DMS153 treated with DMSO at 0.1 percent for 48 hours (cell line): ENCODE results near the gene MIOS.
"Not testable (repeated sequence)": the region's sequence is repeated elsewhere in the genome, so short reads cannot be mapped to it uniquely, and the experiment has no call there.

Experiments
- DNase-seq: peaks from one replicate; lab custom pipeline; 2025; ENCODE audit not compliant: unreplicated experiment; lab: John Stamatoyannopoulos, UW

The MIOS gene

DNA sequence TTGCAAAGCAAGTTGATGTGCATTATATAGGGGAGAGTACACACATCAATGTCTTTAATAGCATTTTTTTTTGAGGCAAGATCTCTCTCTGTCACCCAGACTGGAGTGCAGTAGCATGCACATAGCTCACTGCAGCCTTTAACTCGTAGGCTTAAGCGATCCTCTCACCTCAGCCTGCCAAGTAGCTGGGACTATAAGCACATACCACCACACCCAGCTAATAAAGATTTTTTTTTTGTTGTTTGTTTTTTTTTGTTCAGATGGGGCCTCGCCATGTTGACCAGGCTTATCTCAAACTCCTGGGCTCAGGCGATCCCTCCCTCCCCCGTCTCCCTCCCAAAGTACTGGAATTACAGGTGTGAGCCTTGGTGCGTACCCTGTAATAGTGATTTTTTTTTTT, 75.4 kb downstream of the MIOS start:
- DNase-seq, result no peak

DNA sequence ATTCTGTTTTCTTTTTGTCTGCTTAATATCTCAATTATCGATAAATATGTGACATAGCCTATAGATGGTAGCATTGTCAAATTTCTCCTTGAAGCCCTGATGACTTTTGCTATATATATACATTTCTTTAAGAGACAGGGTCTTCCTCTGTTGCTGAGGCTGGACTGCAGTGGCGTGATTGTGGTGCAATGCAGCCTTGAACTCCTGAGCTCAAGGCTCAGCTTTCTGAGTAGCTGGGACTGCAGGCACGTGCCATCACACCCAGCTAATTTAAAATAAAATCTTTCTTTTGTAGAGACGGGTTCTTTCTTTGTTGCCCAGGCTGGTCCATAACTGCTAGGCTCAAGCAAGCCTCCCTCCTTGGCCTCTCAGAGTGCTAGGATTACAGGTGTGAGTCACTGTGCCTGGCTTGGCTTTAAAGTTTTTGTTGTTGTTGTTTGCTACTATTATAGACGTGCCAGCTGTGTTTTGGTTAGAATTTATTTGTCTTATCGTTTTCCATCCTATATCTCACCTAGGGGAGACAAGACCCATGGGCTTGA, 80.9 kb downstream of the MIOS start:
- DNase-seq, result no peak

DNA sequence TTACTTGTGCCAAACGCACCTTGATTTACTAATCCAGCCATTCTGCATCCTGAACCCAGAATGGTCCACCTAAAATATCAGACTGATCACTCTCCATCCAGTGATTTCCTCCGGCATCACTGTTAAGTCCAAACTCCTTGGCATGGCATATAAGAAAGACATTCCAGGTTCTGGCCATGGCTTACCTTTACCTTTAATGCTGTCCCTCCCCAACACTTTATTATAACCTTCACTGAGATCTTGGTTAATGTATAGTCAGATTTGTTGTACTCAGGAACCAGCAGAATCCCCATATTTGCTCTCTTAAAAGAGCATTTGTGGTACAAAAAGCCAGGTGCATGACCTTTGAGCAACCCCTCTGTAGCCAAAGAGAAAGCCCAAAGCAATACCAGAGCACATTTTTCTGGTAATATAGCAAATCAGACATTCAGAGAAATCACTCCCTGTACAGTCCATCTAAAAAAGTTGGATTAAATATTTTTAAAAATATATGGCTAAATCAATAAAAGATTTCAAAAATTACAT, 84.1 kb downstream of the MIOS start:
- no peak for DNase-seq

DNA sequence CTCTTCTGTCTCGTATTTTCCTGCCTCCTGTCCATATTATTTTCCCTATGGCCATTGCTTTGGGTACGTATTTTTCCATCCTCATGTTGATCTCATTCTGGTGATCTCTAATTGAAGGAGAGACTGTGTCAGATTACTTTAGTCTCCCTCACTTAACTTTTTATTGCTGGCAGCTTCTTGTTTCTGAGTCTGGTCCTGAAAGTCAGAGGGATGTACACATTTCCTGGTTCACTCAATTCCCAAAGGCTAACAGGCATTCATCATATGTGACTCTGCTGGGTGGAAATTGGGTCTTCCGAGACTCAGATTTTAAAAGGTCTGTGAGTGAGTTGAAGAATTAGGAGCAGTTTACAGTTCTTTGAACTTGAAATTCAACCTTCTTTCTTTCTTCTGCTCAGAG, 84.8 kb downstream of the MIOS start:
- DNase-seq, result no peak

DNA sequence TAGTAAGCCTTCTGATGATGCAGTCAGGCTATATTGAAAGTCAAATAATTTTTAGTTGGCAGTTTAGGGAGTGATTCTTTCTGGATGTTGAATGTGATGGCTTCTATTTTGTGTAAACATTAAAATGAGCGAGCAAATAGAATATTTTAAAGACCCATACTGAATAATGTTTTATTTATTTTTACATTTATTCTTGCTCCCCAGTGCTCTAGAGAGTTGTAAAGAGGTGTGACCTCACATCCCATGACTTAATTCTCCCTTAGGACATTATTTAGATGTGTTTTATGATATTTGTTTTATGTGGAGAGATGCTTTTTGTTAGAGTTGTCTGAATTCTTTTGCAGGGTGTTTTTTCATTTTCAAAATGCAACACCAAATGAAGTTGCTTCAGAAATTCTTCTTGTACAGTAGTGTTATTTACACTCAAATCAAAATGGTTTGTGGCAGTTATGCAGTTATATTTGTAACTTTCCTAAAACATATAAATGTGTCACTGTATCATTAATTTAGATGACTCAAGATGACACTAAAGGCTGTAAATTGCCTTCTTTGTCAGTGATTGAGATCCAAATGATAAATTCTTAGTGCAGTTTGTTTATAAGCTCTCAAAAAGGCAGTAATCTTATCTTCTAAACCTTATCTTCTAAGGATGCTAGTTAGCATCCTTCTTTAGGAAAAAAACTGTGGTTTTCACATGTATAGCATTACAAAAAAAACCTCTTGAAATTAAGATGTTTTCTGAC, 86.3 kb downstream of the MIOS start:
- no peak for DNase-seq

DNA sequence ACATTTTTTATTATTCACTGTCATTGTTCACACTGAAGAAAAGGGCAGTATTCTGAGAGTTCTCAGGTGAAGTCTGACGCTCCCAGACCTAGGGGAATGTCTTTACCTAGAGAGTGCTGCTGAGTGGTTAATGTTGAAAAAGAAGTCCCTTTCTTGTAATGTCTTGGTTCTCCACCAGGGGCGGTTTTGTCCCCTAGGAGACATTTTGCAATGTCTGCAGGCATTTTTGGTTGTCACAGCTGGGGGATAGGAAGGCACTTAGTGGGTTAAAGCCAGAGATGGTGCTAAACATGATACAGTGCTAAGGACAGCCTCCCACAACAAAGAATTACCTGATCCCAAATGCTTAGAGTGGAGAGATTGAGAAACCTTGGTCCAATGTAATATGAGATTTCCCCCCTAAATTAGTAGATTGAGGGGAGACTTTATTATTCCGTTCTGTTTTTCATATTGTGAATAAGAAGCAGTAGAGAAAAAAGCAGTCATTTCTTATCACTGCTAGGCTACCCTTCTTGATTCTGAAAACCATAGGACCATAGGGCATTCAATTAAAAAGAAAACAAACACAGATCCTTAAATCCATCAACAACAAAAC, 87.0 kb downstream of the MIOS start:
- DNase-seq, result no peak

DNA sequence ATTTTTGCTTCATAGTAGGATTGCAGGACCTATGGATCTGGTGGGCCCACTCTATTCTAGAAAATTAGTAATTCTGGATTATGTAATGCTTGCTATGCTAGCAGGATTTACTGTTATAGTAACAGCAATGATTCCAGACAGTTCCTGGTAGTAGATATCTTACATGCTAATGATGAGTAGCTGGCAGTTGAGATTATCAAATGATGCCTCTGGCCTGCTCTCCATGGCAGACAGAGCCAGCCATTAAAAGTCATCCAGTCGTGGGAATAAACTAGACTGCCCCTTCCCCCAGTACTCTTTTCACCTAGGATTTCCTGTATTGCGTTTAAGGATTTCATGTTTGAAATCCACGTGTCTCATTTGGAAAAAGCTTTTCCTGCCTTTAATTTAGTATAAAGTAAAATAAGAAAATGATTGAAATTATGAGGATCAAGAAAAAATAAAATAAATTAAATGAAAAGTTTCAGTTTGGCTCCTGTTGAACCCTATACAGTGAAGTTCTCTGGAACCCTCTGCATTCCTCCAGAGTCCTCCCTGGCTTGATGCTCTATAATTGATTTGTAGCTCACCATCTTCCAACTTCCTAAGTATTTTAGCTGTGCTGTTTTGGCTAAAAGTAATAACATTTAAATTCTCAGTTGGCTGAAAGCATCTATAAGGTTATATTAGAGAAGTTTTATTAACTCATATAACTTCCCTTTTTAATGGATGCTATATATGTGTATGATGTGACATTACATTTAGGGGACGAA, 88.5 kb downstream of the MIOS start:
- no peak for DNase-seq

DNA sequence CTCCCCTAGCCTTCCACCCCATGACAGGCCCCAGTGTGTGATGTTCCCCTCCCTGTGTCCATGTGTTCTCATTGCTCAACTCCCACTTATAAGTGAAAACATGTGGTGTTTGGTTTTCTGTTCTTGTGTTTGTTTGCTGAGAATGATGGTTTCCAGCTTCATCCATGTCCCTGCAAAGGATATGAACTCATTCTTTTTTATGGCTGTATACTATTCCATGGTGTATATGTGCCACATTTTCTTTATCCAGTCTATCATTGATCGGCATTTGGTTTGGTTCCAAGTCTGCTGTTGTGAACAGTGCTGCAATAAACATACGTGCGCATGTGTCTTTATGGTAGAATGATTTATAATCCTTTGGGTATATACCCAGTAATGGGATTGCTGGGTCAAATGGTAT, 89.8 kb downstream of the MIOS start:
- not testable (repeated sequence) for DNase-seq
